ENCODE results near the gene PPP2R2B.

Gene PPP2R2B

GRCh38 chr5:146781157-146781556, 97.4 kb downstream of the PPP2R2B start:
- no peaks in the 10 kb centered on the region for H3K27me3 ChIP-seq (ENCODE audit: insufficient read depth, low read length)

GRCh38 chr5:146779211-146779869, 99.2 kb downstream of the PPP2R2B start:
- no peak overlapping the region for H2AFZ ChIP-seq (ENCODE audit: low read depth, low read length)
- peaks cover 2% of the 10 kb centered on the region for H3K9me3 ChIP-seq (ENCODE audit: low read length)
- no peak overlapping the region for H3K4me3 ChIP-seq (ENCODE audit: low read length)
- H3K36me3 ChIP-seq (ENCODE audit: insufficient read depth, low read length) = no peaks in the 10 kb centered on the region
- no peaks in the 10 kb centered on the region for H3K27me3 ChIP-seq (ENCODE audit: insufficient read depth, low read length)
- H3K4me1 ChIP-seq (ENCODE audit: insufficient read depth, low read length) = peaks cover 14% of the 10 kb centered on the region

More at GRCh38 chr5:146781157-146781556, 97.4 kb downstream of the PPP2R2B start:
- H2AFZ ChIP-seq (ENCODE audit: low read depth, low read length) = no peak overlapping the region
- no peak overlapping the region for H3K4me3 ChIP-seq (ENCODE audit: low read length)
- H3K36me3 ChIP-seq (ENCODE audit: insufficient read depth, low read length) = no peaks in the 10 kb centered on the region
- peaks cover 2% of the 10 kb centered on the region for H3K9me3 ChIP-seq (ENCODE audit: low read length)
- H3K4me1 ChIP-seq (ENCODE audit: insufficient read depth, low read length) = peaks cover 14% of the 10 kb centered on the region

GRCh38 chr5:146778795-146779194, 99.8 kb downstream of the PPP2R2B start:
- no peak overlapping the region for H3K4me3 ChIP-seq (ENCODE audit: low read length)
- peaks cover 14% of the 10 kb centered on the region for H3K4me1 ChIP-seq (ENCODE audit: insufficient read depth, low read length)
- peaks cover 2% of the 10 kb centered on the region for H3K9me3 ChIP-seq (ENCODE audit: low read length)
- no peaks in the 10 kb centered on the region for H3K27me3 ChIP-seq (ENCODE audit: insufficient read depth, low read length)
- H2AFZ ChIP-seq (ENCODE audit: low read depth, low read length) = no peak overlapping the region
- no peaks in the 10 kb centered on the region for H3K36me3 ChIP-seq (ENCODE audit: insufficient read depth, low read length)

GRCh38 chr5:146778261-146778660, 100.3 kb downstream of the PPP2R2B start:
- Histone ChIP-seq H3K36me3 (ENCODE audit: insufficient read depth, low read length) (no peaks in the 10 kb centered on the region), H3K4me1 (ENCODE audit: insufficient read depth, low read length) (peaks cover 19% of the 10 kb centered on the region), H3K9me3 (ENCODE audit: low read length) (peaks cover 2% of the 10 kb centered on the region), H3K4me3 (ENCODE audit: low read length) (no peak overlapping the region), H2AFZ (ENCODE audit: low read depth, low read length) (no peak overlapping the region), H3K27me3 (ENCODE audit: insufficient read depth, low read length) (no peaks in the 10 kb centered on the region)

- peaks cover 13% of the 10 kb centered on the region for H3K4me1 ChIP-seq (ENCODE audit: insufficient read depth, low read length)
- H2AFZ ChIP-seq (ENCODE audit: low read depth, low read length) = no peak overlapping the region
- H3K27me3 ChIP-seq (ENCODE audit: insufficient read depth, low read length) = no peaks in the 10 kb centered on the region
- H3K9me3 ChIP-seq (ENCODE audit: low read length) = peaks cover 2% of the 10 kb centered on the region
- no peaks in the 10 kb centered on the region for H3K36me3 ChIP-seq (ENCODE audit: insufficient read depth, low read length)
- no peak overlapping the region for H3K4me3 ChIP-seq (ENCODE audit: low read length)
Measured at GRCh38 chr5:146772881-146773466, 105.6 kb downstream of the PPP2R2B start.

- Histone ChIP-seq H2AFZ (ENCODE audit: low read depth, low read length) (no peak overlapping the region), H3K4me1 (ENCODE audit: insufficient read depth, low read length) (peaks cover 10% of the 10 kb centered on the region), H3K9me3 (ENCODE audit: low read length) (no peaks in the 10 kb centered on the region), H3K36me3 (ENCODE audit: insufficient read depth, low read length) (no peaks in the 10 kb centered on the region), H3K4me3 (ENCODE audit: low read length) (no peak overlapping the region), H3K27me3 (ENCODE audit: insufficient read depth, low read length) (no peaks in the 10 kb centered on the region)
Measured at GRCh38 chr5:146770980-146771379, 107.6 kb downstream of the PPP2R2B start.

- H3K27me3 ChIP-seq (ENCODE audit: insufficient read depth, low read length) = no peaks in the 10 kb centered on the region
- no peak overlapping the region for H2AFZ ChIP-seq (ENCODE audit: low read depth, low read length)
- no peaks in the 10 kb centered on the region for H3K36me3 ChIP-seq (ENCODE audit: insufficient read depth, low read length)
- peaks cover 10% of the 10 kb centered on the region for H3K4me1 ChIP-seq (ENCODE audit: insufficient read depth, low read length)
- H3K9me3 ChIP-seq (ENCODE audit: low read length) = no peaks in the 10 kb centered on the region
- H3K4me3 ChIP-seq (ENCODE audit: low read length) = no peak overlapping the region
Measured at GRCh38 chr5:146770546-146770945, 108.0 kb downstream of the PPP2R2B start.

GRCh38 chr5:146767534-146767933, 111.0 kb downstream of the PPP2R2B start:
- no peaks in the 10 kb centered on the region for H3K4me1 ChIP-seq (ENCODE audit: insufficient read depth, low read length)
- H3K4me3 ChIP-seq (ENCODE audit: low read length) = no peak overlapping the region
- H3K9me3 ChIP-seq (ENCODE audit: low read length) = no peaks in the 10 kb centered on the region
- H2AFZ ChIP-seq (ENCODE audit: low read depth, low read length) = no peak overlapping the region
- no peaks in the 10 kb centered on the region for H3K36me3 ChIP-seq (ENCODE audit: insufficient read depth, low read length)
- H3K27me3 ChIP-seq (ENCODE audit: insufficient read depth, low read length) = no peaks in the 10 kb centered on the region

- Histone ChIP-seq H2AFZ (ENCODE audit: low read depth, low read length) (no peak overlapping the region), H3K27me3 (ENCODE audit: insufficient read depth, low read length) (no peaks in the 10 kb centered on the region), H3K36me3 (ENCODE audit: insufficient read depth, low read length) (no peaks in the 10 kb centered on the region), H3K4me3 (ENCODE audit: low read length) (no peak overlapping the region), H3K4me1 (ENCODE audit: insufficient read depth, low read length) (no peaks in the 10 kb centered on the region), H3K9me3 (ENCODE audit: low read length) (no peaks in the 10 kb centered on the region)
Measured at GRCh38 chr5:146766013-146766412, 112.5 kb downstream of the PPP2R2B start.

GRCh38 chr5:146765089-146765832, 113.3 kb downstream of the PPP2R2B start:
- H3K9me3 ChIP-seq (ENCODE audit: low read length) = no peaks in the 10 kb centered on the region
- no peaks in the 10 kb centered on the region for H3K4me1 ChIP-seq (ENCODE audit: insufficient read depth, low read length)
- H3K4me3 ChIP-seq (ENCODE audit: low read length) = no peak overlapping the region
- no peaks in the 10 kb centered on the region for H3K27me3 ChIP-seq (ENCODE audit: insufficient read depth, low read length)
- no peaks in the 10 kb centered on the region for H3K36me3 ChIP-seq (ENCODE audit: insufficient read depth, low read length)
- no peak overlapping the region for H2AFZ ChIP-seq (ENCODE audit: low read depth, low read length)

- no peaks in the 10 kb centered on the region for H3K36me3 ChIP-seq (ENCODE audit: insufficient read depth, low read length)
- H3K27me3 ChIP-seq (ENCODE audit: insufficient read depth, low read length) = no peaks in the 10 kb centered on the region
- H2AFZ ChIP-seq (ENCODE audit: low read depth, low read length) = no peak overlapping the region
- no peaks in the 10 kb centered on the region for H3K4me1 ChIP-seq (ENCODE audit: insufficient read depth, low read length)
- H3K9me3 ChIP-seq (ENCODE audit: low read length) = no peaks in the 10 kb centered on the region
- no peak overlapping the region for H3K4me3 ChIP-seq (ENCODE audit: low read length)
Measured at GRCh38 chr5:146762830-146763229, 115.7 kb downstream of the PPP2R2B start.

- no peak overlapping the region for H3K4me3 ChIP-seq (ENCODE audit: low read length)
- no peak overlapping the region for H2AFZ ChIP-seq (ENCODE audit: low read depth, low read length)
- no peaks in the 10 kb centered on the region for H3K36me3 ChIP-seq (ENCODE audit: insufficient read depth, low read length)
- no peaks in the 10 kb centered on the region for H3K9me3 ChIP-seq (ENCODE audit: low read length)
- no peaks in the 10 kb centered on the region for H3K4me1 ChIP-seq (ENCODE audit: insufficient read depth, low read length)
- no peaks in the 10 kb centered on the region for H3K27me3 ChIP-seq (ENCODE audit: insufficient read depth, low read length)
Measured at GRCh38 chr5:146761811-146762210, 116.7 kb downstream of the PPP2R2B start.

- Histone ChIP-seq H3K27me3 (ENCODE audit: insufficient read depth, low read length) (no peaks in the 10 kb centered on the region), H3K4me3 (ENCODE audit: low read length) (no peak overlapping the region), H3K36me3 (ENCODE audit: insufficient read depth, low read length) (no peaks in the 10 kb centered on the region), H3K9me3 (ENCODE audit: low read length) (no peaks in the 10 kb centered on the region), H3K4me1 (ENCODE audit: insufficient read depth, low read length) (peaks cover 14% of the 10 kb centered on the region), H2AFZ (ENCODE audit: low read depth, low read length) (no peak overlapping the region)
Measured at GRCh38 chr5:146758938-146759337, 119.6 kb downstream of the PPP2R2B start.

Data from neuron (in vitro differentiated cells).